PC-9 (cell line): ENCODE data around the gene STX19. TPM values are rescaled to one million over a fixed set of nuclear protein-coding genes. Genes with fewer than 3 reads are reported as not detected.
A peak's percentile ranks its signal among the peaks of the same experiment; 100 is the strongest.

Source experiments
- BruUV-seq: library from RNA; stranded (reverse); fragments of 400-500 nt; replicated peaks from 2 replicates; lab custom pipeline; 2021; lab: Mats Ljungman, UMichigan
- CTCF ChIA-PET: fragments of 300-600 bp; sonication (Branson Sonifier 250); formaldehyde crosslinking; loops from one replicate; lab custom pipeline; 2022; ENCODE audit warnings: antibody characterized with exemption; lab: Charles Lee
- POLR2A ChIA-PET: fragments of 300-600 bp; sonication (Branson Sonifier 250); formaldehyde crosslinking; loops from one replicate; lab custom pipeline; 2022; ENCODE audit warnings: antibody characterized with exemption; ENCODE audit not compliant: unreplicated experiment; lab: Charles Lee
- DNase-seq, 2 experiments: peaks; one replicate each; pipeline versions ENCODE4 v3.0.0 to v3.0.0-alpha.2; 2015 to 2022; ENCODE audit warnings: mixed read lengths in 1 of 2
- H2AFZ ChIP-seq: fragments of 200-600 bp; sonication (generic); 2 replicates; pipeline ENCODE4 v1.8.1; 2017; ENCODE audit warnings: antibody characterized with exemption
- H3F3A ChIP-seq: fragments of 200-600 bp; sonication (generic); 2 replicates; pipeline ENCODE4 v1.8.1; 2017; ENCODE audit warnings: antibody characterized with exemption, mild to moderate bottlenecking, low read depth; ENCODE audit not compliant: insufficient read depth
- H3K27ac ChIP-seq: fragments of 200-600 bp; sonication (generic); 2 replicates; pipeline ENCODE4 v1.6.1; 2016; ENCODE audit warnings: mixed run types
- H3K27me3 ChIP-seq: fragments of 200-600 bp; sonication (generic); 2 replicates; pipeline ENCODE4 v1.6.1; 2016; ENCODE audit warnings: low read depth, mixed run types; ENCODE audit not compliant: insufficient read depth
- H3K36me3 ChIP-seq: fragments of 200-600 bp; sonication (generic); 2 replicates; pipeline ENCODE4 v1.6.1; 2016; ENCODE audit warnings: low read depth, mixed run types
- H3K4me1 ChIP-seq: fragments of 200-600 bp; sonication (generic); replicated peaks from 2 replicates; pipeline ENCODE4 v1.6.1; 2016; ENCODE audit warnings: mixed run types; ENCODE audit not compliant: insufficient read depth
- H3K4me2 ChIP-seq: fragments of 200-600 bp; sonication (generic); 2 replicates; pipeline ENCODE4 v1.6.1; 2017; ENCODE audit warnings: mixed run types
- H3K4me3 ChIP-seq: fragments of 200-600 bp; sonication (generic); 2 replicates; pipeline ENCODE4 v1.6.1; 2016; ENCODE audit warnings: mixed run types
- H3K79me2 ChIP-seq: fragments of 200-600 bp; sonication (generic); 2 replicates; pipeline ENCODE4 v1.6.1; 2017; ENCODE audit warnings: low read depth, mixed run types
- H3K9me2 ChIP-seq: fragments of 200-600 bp; sonication (generic); 2 replicates; pipeline ENCODE4 v1.8.1; 2017; ENCODE audit warnings: mild to moderate bottlenecking; ENCODE audit not compliant: insufficient read depth
- H3K9me3 ChIP-seq: fragments of 200-600 bp; sonication (generic); 2 replicates; pipeline ENCODE4 v1.8.1; 2016; ENCODE audit warnings: low read depth; ENCODE audit not compliant: insufficient read depth
- H4K20me1 ChIP-seq: fragments of 200-600 bp; sonication (generic); 2 replicates; pipeline ENCODE4 v1.8.1; 2017; ENCODE audit not compliant: insufficient read depth
- EZH2 ChIP-seq: fragments of 200-600 bp; sonication (generic); IDR thresholded peaks from 2 replicates; pipeline ENCODE4 v1.8.0; 2017; ENCODE audit warnings: antibody characterized with exemption, low read depth
- intact Hi-C: fragments of 100-400 bp; cut with micrococcal nuclease; formaldehyde crosslinking; loops from one replicate; pipeline ENCODE4 v1.10.0; 2022; ENCODE audit not compliant: unreplicated experiment
- total RNA-seq: library from RNA; stranded (reverse); gene quantifications from 2 replicates; pipeline ENCODE4 v1.2.3, GENCODE V29; 2021
- TF ChIP-seq, protein P1 (sequence below): fragments of 200-600 bp; sonication (generic); conservative IDR thresholded peaks from 2 replicates; pipeline ENCODE4 v1.6.1; 2017; ENCODE audit warnings: mixed run types, antibody characterized with exemption, mild to moderate bottlenecking, moderate library complexity

The STX19 gene
- total RNA-seq, 1 experiment from 2014 or later: 5.5 TPM

DNA sequence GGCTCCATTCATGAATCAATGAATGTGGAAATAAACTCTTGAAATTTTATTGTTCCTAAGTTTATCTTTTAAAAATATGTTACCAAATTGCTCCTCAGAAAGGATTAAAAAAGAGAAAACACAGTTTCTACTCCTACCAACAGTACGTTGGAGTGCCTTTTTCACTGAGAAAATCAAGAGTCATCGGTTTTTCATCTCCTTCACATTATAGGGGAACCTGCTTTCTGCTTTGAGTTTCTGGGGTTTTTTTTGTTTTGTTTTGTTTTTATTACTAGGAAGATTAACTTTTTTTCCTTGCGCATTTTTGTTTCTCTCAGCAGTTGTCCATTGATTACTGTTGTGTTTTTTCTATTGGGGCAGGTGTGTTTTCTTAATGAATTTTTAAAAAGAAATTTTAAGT, 45.0 kb downstream of the STX19 start:
- Histone ChIP-seq H4K20me1 (peaks cover 5% of the 10 kb centered on the region; the same call in 1 of the 2 replicates), H3K27ac (no peak overlapping the region), H3K4me1 (peaks cover 20% of the 10 kb centered on the region), H2AFZ (no peak overlapping the region), H3K4me3 (no peak overlapping the region), H3F3A (peaks cover 13% of the 10 kb centered on the region), H3K79me2 (peaks cover 15% of the 10 kb centered on the region), H3K9me2 (no peaks in the 10 kb centered on the region), H3K36me3 (no peaks in the 10 kb centered on the region), H3K9me3 (no peaks in the 10 kb centered on the region), H3K27me3 (no peaks in the 10 kb centered on the region), H3K4me2 (no peak overlapping the region)
- DNase-seq: no peak
- no peak for TF ChIP-seq EZH2
- TF ChIP-seq, protein P1, sequence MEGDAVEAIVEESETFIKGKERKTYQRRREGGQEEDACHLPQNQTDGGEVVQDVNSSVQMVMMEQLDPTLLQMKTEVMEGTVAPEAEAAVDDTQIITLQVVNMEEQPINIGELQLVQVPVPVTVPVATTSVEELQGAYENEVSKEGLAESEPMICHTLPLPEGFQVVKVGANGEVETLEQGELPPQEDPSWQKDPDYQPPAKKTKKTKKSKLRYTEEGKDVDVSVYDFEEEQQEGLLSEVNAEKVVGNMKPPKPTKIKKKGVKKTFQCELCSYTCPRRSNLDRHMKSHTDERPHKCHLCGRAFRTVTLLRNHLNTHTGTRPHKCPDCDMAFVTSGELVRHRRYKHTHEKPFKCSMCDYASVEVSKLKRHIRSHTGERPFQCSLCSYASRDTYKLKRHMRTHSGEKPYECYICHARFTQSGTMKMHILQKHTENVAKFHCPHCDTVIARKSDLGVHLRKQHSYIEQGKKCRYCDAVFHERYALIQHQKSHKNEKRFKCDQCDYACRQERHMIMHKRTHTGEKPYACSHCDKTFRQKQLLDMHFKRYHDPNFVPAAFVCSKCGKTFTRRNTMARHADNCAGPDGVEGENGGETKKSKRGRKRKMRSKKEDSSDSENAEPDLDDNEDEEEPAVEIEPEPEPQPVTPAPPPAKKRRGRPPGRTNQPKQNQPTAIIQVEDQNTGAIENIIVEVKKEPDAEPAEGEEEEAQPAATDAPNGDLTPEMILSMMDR: no peak
- POLR2A ChIA-PET: no interaction called here
- BruUV-seq: no TSS peak
- CTCF ChIA-PET: no interaction called here
- intact Hi-C loops: no loop called here

- Histone ChIP-seq H3K27me3 (no peaks in the 10 kb centered on the region), H4K20me1 (peaks cover 5% of the 10 kb centered on the region; the same call in 1 of the 2 replicates), H2AFZ (no peak overlapping the region), H3K36me3 (no peaks in the 10 kb centered on the region), H3K27ac (no peak overlapping the region), H3K9me3 (no peaks in the 10 kb centered on the region), H3K4me1 (peaks cover 14% of the 10 kb centered on the region), H3K4me3 (no peak overlapping the region), H3K4me2 (peak overlapping the region; percentile 89; the same call in 1 of the 2 replicates), H3K9me2 (no peaks in the 10 kb centered on the region), H3F3A (peaks cover 13% of the 10 kb centered on the region), H3K79me2 (peaks cover 15% of the 10 kb centered on the region)
- ChIA-PET CTCF (no interaction called here), POLR2A (no interaction called here)
- no peak for DNase-seq
- no peak for TF ChIP-seq EZH2
- TF ChIP-seq, protein P1: no peak
- no TSS peak for BruUV-seq
- intact Hi-C loops: loop anchor here (2.0 kb wide), 1 partner anchor 81 kb away; the partner anchor contains the start of genes DHFR2 and NSUN3
Observed at GRCh38 chr3:93981649-93982048, 46.7 kb downstream of the STX19 start.

DNA sequence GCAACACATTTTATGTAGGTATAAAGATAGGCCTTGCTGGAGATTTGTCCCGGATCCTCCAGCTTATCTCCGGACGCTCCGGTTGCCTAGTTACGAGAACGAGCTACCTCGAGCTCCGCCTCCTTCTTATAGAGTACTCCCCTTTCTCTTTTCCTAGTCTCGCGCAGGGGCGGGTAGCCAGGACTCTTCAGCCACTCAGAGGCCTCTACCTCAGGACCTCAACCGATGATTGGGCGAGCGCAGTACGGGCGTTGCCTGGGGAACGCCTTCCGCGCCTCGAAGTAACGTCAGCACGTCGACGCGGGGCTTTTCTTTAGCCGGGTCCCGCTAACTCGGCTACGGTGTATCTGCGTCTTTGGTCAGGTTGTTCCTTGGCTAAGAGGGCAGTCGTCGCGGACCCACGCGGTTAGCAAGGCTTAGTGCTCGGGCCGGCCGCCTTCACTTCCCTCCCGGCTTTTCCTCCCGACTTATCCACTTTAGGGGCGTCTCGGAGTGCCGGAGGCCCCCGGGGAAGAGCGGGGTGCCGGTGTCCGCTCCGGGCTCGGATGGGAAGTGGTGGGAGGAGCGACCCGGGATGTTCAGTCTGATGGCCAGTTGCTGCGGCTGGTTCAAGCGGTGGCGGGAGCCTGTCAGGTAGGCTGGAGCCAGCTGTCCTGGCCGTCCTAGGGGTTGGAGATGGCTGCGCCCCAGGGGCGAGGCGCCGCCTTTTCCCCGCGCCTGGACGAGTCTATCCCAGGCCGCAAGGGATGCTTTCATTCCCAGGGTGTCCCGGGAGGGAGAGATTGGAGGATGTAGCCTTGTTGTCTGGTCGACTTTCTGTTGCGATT, 48.3 kb downstream of the STX19 start, which contains the start of gene ARL13B:
Gene ARL13B, plus strand, starts transcription at position 306 of the 827 bp plus-strand sequence. Its CDS starts 269 bp downstream, at position 575.
- Histone ChIP-seq H3K4me1 (peaks cover 14% of the 10 kb centered on the region), H3K36me3 (no peaks in the 10 kb centered on the region), H4K20me1 (0 out of 2 replicates have a peak, but pooled peaks cover 5% of the 10 kb centered on the region), H3K27ac (peak within 1 kb of the TSS; percentile 14; the same call in 1 of the 2 replicates), H3K4me2 (peak within 1 kb of the TSS; percentile 89), H2AFZ (peak within 1 kb of the TSS; percentile 95), H3K27me3 (no peaks in the 10 kb centered on the region), H3K9me2 (no peaks in the 10 kb centered on the region), H3K4me3 (peak within 1 kb of the TSS; percentile 74), H3K79me2 (peaks cover 15% of the 10 kb centered on the region), H3K9me3 (no peaks in the 10 kb centered on the region), H3F3A (peaks cover 13% of the 10 kb centered on the region)
- CTCF ChIA-PET: no interaction called here
- POLR2A ChIA-PET: interaction anchor here (0.6 to 1.0 kb wide), 4 partner anchors 8 to 49 kb away, joined by 3 to 12 read pairs (median 7); partner anchors contain the start of gene STX19
- intact Hi-C loops: loop anchor here (2.0 kb wide), 1 partner anchor 83 kb away; the partner anchor contains the start of genes DHFR2 and NSUN3
- BruUV-seq: TSS peak; percentile 84
- peak; percentile 98 to 100 for DNase-seq
- TF ChIP-seq EZH2: no peak
- TF ChIP-seq, protein P1: no peak
